Measurements from ENCODE around the gene EXD3.
"Not testable (repeated sequence)": the region's sequence is repeated elsewhere in the genome, so short reads cannot be mapped to it uniquely, and the experiment has no call there.

DNA sequence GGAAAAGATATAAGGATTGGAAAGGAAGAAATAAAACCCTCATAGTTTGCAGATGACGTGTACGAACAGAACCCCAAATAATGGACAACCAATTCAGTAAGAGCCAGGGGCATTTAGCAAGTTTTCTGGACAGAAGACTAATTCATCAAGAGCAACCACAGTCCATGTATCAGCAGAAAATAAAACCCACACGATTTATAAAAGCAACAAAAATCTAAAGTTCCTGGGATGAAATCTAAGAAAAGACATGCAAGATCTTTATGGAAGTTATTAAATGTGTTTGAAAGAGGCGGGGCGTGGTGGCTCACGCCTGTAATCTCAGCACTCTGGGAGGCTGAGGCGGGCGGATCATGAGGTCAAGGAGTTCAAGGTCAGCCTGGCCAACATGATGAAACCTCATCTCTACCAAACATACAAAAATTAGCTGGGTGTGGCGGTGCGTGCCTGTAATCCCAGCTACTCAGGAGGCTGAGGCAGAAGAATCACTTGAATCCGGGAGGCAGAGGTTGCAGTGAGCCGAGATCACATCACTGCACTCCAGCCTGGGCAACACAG lies 83.0 kb downstream of the EXD3 start:
- not testable (repeated sequence) for TF ChIP-seq RAD21 (conservative IDR thresholded peaks at IDR 0.05 in 1 of 2, IDR thresholded peaks at IDR 0.05 in 1 of 2); SREBF2 (IDR thresholded peaks at IDR 0.05); RCOR1 (IDR thresholded peaks at IDR 0.05; ENCODE audit: low read depth, low read length); BHLHE40 (IDR thresholded peaks at IDR 0.05; ENCODE audit: low read depth, low read length); JUNB (IDR thresholded peaks at IDR 0.05); RFX5 (IDR thresholded peaks at IDR 0.05); CBX2 (IDR thresholded peaks at IDR 0.05; ENCODE audit: borderline replicate concordance, low read depth); ZNF302 (CRISPR knock-in tag; IDR thresholded peaks at IDR 0.05)
- TF ChIP-seq, protein P1, sequence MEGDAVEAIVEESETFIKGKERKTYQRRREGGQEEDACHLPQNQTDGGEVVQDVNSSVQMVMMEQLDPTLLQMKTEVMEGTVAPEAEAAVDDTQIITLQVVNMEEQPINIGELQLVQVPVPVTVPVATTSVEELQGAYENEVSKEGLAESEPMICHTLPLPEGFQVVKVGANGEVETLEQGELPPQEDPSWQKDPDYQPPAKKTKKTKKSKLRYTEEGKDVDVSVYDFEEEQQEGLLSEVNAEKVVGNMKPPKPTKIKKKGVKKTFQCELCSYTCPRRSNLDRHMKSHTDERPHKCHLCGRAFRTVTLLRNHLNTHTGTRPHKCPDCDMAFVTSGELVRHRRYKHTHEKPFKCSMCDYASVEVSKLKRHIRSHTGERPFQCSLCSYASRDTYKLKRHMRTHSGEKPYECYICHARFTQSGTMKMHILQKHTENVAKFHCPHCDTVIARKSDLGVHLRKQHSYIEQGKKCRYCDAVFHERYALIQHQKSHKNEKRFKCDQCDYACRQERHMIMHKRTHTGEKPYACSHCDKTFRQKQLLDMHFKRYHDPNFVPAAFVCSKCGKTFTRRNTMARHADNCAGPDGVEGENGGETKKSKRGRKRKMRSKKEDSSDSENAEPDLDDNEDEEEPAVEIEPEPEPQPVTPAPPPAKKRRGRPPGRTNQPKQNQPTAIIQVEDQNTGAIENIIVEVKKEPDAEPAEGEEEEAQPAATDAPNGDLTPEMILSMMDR (IDR thresholded peaks at IDR 0.05), result not testable (repeated sequence)
- TF ChIP-seq, protein P2, sequence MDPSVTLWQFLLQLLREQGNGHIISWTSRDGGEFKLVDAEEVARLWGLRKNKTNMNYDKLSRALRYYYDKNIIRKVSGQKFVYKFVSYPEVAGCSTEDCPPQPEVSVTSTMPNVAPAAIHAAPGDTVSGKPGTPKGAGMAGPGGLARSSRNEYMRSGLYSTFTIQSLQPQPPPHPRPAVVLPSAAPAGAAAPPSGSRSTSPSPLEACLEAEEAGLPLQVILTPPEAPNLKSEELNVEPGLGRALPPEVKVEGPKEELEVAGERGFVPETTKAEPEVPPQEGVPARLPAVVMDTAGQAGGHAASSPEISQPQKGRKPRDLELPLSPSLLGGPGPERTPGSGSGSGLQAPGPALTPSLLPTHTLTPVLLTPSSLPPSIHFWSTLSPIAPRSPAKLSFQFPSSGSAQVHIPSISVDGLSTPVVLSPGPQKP (IDR thresholded peaks at IDR 0.05; ENCODE audit: low read depth, low read length), result not testable (repeated sequence)
- TF ChIP-seq, protein P3, sequence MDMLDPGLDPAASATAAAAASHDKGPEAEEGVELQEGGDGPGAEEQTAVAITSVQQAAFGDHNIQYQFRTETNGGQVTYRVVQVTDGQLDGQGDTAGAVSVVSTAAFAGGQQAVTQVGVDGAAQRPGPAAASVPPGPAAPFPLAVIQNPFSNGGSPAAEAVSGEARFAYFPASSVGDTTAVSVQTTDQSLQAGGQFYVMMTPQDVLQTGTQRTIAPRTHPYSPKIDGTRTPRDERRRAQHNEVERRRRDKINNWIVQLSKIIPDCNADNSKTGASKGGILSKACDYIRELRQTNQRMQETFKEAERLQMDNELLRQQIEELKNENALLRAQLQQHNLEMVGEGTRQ (IDR thresholded peaks at IDR 0.05), result not testable (repeated sequence)
